Fibroblast of lung (primary cell): ENCODE results near the gene DDX10. TPM values are rescaled to one million over a fixed set of nuclear protein-coding genes. Genes with fewer than 3 reads are reported as not detected.

Experiments used
- DNase-seq, 2 donors: peaks; one replicate each; pipeline versions ENCODE4 v3.0.0 to v3.0.0-alpha.2; 2010; ENCODE audit warnings: low read depth in 2 of 2
- H2AFZ ChIP-seq: 2 replicates; pipeline ENCODE4 v1.5.1; 2012; ENCODE audit warnings: low read length, control low read depth, inconsistent platforms
- H3K27ac ChIP-seq: 2 replicates; pipeline ENCODE4 v1.5.1; 2011; ENCODE audit warnings: low read length, control low read depth; ENCODE audit not compliant: insufficient read depth
- H3K27me3 ChIP-seq: 2 replicates; pipeline ENCODE4 v1.5.1; 2011; ENCODE audit warnings: mild to moderate bottlenecking, low read length; ENCODE audit not compliant: control insufficient read depth, insufficient read depth
- H3K36me3 ChIP-seq: 2 replicates; pipeline ENCODE4 v1.5.1; 2011; ENCODE audit warnings: low read length; ENCODE audit not compliant: control insufficient read depth, insufficient read depth
- H3K4me1 ChIP-seq: 2 replicates; pipeline ENCODE4 v1.5.1; 2011; ENCODE audit warnings: low read length; ENCODE audit not compliant: control insufficient read depth, insufficient read depth; ENCODE audit errors: extremely low read depth
- H3K4me2 ChIP-seq: 2 replicates; pipeline ENCODE4 v1.5.1; 2011; ENCODE audit warnings: low read length, control low read depth; ENCODE audit not compliant: insufficient read depth; ENCODE audit errors: extremely low read depth
- H3K4me3 ChIP-seq, 4 experiments: fragments of 200-600 bp in 1 of 4; sonication (generic) in 1 of 4; replicated peaks in 1 of 4; 2 replicates each; pipeline ENCODE4 v1.5.1; 2011 to 2016; ENCODE audit warnings: low read length in 4 of 4, low read depth in 3 of 4, mild to moderate bottlenecking in 3 of 4, control low read depth in 2 of 4, inconsistent platforms in 1 of 4, mixed read lengths in 1 of 4; ENCODE audit not compliant: insufficient read depth in 1 of 4; ENCODE audit errors: control extremely low read depth in 1 of 4
- H3K79me2 ChIP-seq: 2 replicates; pipeline ENCODE4 v1.5.1; 2012; ENCODE audit warnings: mild to moderate bottlenecking, low read length, inconsistent platforms; ENCODE audit not compliant: control insufficient read depth, insufficient read depth
- H3K9ac ChIP-seq: 2 replicates; pipeline ENCODE4 v1.5.1; 2011; ENCODE audit warnings: mild to moderate bottlenecking, low read length, control low read depth; ENCODE audit not compliant: insufficient read depth
- H3K9me3 ChIP-seq: 2 replicates; pipeline ENCODE4 v1.5.1; 2012; ENCODE audit warnings: low read depth, low read length; ENCODE audit not compliant: control insufficient read depth, insufficient read depth
- H4K20me1 ChIP-seq: 2 replicates; pipeline ENCODE4 v1.5.1; 2011; ENCODE audit warnings: low read length; ENCODE audit not compliant: control insufficient read depth, insufficient read depth; ENCODE audit errors: extremely low read depth
- CTCF ChIP-seq, 2 donors: IDR thresholded peaks in 1 of 2; conservative IDR thresholded peaks in 1 of 2; 1 replicate in 1 of 2; 2 replicates in 1 of 2; pipeline ENCODE4 v1.5.1; 2011 to 2012; ENCODE audit warnings: low read length in 2 of 2, control low read depth in 1 of 2, inconsistent platforms in 1 of 2, low read depth in 1 of 2, mild to moderate bottlenecking in 1 of 2
- EZH2 ChIP-seq: IDR thresholded peaks from 2 replicates; pipeline ENCODE4 v1.5.1; 2012; ENCODE audit warnings: low read length, control low read depth, mild to moderate bottlenecking; ENCODE audit errors: missing control alignments
- polyA plus RNA-seq, 2 donors: library from polyadenylated mRNA; depleted of rRNA in 1 of 2; stranded (reverse) in 1 of 2; unstranded in 1 of 2; fragments of >200 nt; gene quantifications; 2 replicates each; pipeline ENCODE4 v1.2.1, GENCODE V29; 2011 to 2012; ENCODE audit warnings: missing spikeins in 1 of 2
- total RNA-seq: library from RNA; depleted of rRNA; stranded (reverse); fragments of >200 nt; gene quantifications from 2 replicates; pipeline ENCODE4 v1.2.1, GENCODE V29; 2014

The DDX10 gene
- total and polyA plus RNA-seq, 2 donors (not counting 1 experiment from before 2014, with no cell fraction given) = 18.5 to 20.7 TPM

- H3K4me3 ChIP-seq = no peak overlapping the region
- H4K20me1 ChIP-seq = no peaks in the 10 kb centered on the region
- H3K9ac ChIP-seq = no peak overlapping the region
- no peak overlapping the region for H3K4me2 ChIP-seq
- DNase-seq = peak in 1 of 2 donors; percentile 44
- no peaks in the 10 kb centered on the region for H3K36me3 ChIP-seq
- H3K4me1 ChIP-seq = peaks cover 2% of the 10 kb centered on the region
- no peak overlapping the region for H3K27ac ChIP-seq
- H2AFZ ChIP-seq = no peak overlapping the region
- TF ChIP-seq CTCF (conservative IDR thresholded peaks at IDR 0.05 in 1 of 2, IDR thresholded peaks at IDR 0.05 in 1 of 2; ENCODE audit: low read depth in 1 of 2, low read length in 2 of 2) (no peak), EZH2 (no peak)
- no peaks in the 10 kb centered on the region for H3K79me2 ChIP-seq
- no peaks in the 10 kb centered on the region for H3K9me3 ChIP-seq
- no peaks in the 10 kb centered on the region for H3K27me3 ChIP-seq
Observed at GRCh38 chr11:108875134-108875533, 210.3 kb downstream of the DDX10 start.

- no peak overlapping the region for H3K4me3 ChIP-seq
Observed at GRCh38 chr11:108877178-108877577, 212.3 kb downstream of the DDX10 start.

GRCh38 chr11:108880510-108880909, 215.6 kb downstream of the DDX10 start:
- Histone ChIP-seq H3K4me3 (no peak overlapping the region), H3K27ac (no peak overlapping the region), H3K27me3 (no peaks in the 10 kb centered on the region), H2AFZ (no peak overlapping the region), H3K9me3 (no peaks in the 10 kb centered on the region), H3K79me2 (no peaks in the 10 kb centered on the region), H3K4me1 (no peaks in the 10 kb centered on the region), H4K20me1 (no peaks in the 10 kb centered on the region), H3K9ac (no peak overlapping the region), H3K4me2 (no peak overlapping the region), H3K36me3 (no peaks in the 10 kb centered on the region)
- no peak for DNase-seq
- no peak for TF ChIP-seq CTCF (conservative IDR thresholded peaks at IDR 0.05 in 1 of 2, IDR thresholded peaks at IDR 0.05 in 1 of 2; ENCODE audit: low read depth in 1 of 2, low read length in 2 of 2)
- TF ChIP-seq EZH2 = no peak

More at GRCh38 chr11:108877178-108877577, 212.3 kb downstream of the DDX10 start:
- H3K9ac ChIP-seq = no peak overlapping the region
- H3K27ac ChIP-seq = no peak overlapping the region
- H4K20me1 ChIP-seq = no peaks in the 10 kb centered on the region
- H3K4me2 ChIP-seq = no peak overlapping the region
- TF ChIP-seq CTCF (conservative IDR thresholded peaks at IDR 0.05 in 1 of 2, IDR thresholded peaks at IDR 0.05 in 1 of 2; ENCODE audit: low read depth in 1 of 2, low read length in 2 of 2) (no peak), EZH2 (no peak)
- DNase-seq = no peak
- no peaks in the 10 kb centered on the region for H3K79me2 ChIP-seq
- H3K9me3 ChIP-seq = no peaks in the 10 kb centered on the region
- no peak overlapping the region for H2AFZ ChIP-seq
- H3K4me1 ChIP-seq = no peaks in the 10 kb centered on the region
- H3K36me3 ChIP-seq = no peaks in the 10 kb centered on the region
- no peaks in the 10 kb centered on the region for H3K27me3 ChIP-seq
